Epithelial cell of proximal tubule (primary cell): ENCODE data around the gene TPGS1. TPM values are rescaled to one million over a fixed set of nuclear protein-coding genes. Genes with fewer than 3 reads are reported as not detected.

ENCODE experiments used
- DNase-seq: peaks from one replicate; pipeline ENCODE4 v3.0.0-alpha.2; 2011; ENCODE audit warnings: low read depth
- H3K4me3 ChIP-seq: 2 replicates; pipeline ENCODE4 v1.5.1; 2011; ENCODE audit warnings: low read depth, mild to moderate bottlenecking, low read length
- total RNA-seq: library from RNA; depleted of rRNA; stranded (reverse); fragments of >200 nt; gene quantifications from 2 replicates; pipeline ENCODE4 v1.2.3, GENCODE V29; 2015
- TF ChIP-seq, protein P1 (sequence below): conservative IDR thresholded peaks from 2 replicates; pipeline ENCODE4 v1.5.1; 2012; ENCODE audit warnings: low read depth, mild to moderate bottlenecking, low read length

TPGS1 gene
- 56.4 and 78.1 TPM in 2 replicates for total RNA-seq

- TF ChIP-seq, protein P1, sequence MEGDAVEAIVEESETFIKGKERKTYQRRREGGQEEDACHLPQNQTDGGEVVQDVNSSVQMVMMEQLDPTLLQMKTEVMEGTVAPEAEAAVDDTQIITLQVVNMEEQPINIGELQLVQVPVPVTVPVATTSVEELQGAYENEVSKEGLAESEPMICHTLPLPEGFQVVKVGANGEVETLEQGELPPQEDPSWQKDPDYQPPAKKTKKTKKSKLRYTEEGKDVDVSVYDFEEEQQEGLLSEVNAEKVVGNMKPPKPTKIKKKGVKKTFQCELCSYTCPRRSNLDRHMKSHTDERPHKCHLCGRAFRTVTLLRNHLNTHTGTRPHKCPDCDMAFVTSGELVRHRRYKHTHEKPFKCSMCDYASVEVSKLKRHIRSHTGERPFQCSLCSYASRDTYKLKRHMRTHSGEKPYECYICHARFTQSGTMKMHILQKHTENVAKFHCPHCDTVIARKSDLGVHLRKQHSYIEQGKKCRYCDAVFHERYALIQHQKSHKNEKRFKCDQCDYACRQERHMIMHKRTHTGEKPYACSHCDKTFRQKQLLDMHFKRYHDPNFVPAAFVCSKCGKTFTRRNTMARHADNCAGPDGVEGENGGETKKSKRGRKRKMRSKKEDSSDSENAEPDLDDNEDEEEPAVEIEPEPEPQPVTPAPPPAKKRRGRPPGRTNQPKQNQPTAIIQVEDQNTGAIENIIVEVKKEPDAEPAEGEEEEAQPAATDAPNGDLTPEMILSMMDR: no peak
- peak within 1 kb of the TSS; percentile 95 for H3K4me3 ChIP-seq
- peak; percentile 99 for DNase-seq
Observed at GRCh38 chr19:507286-508203, at the start of gene TPGS1. Gene TPGS1 (plus strand): TSS chr19:507497. CDS start chr19:507507, 10 bp downstream.

DNA sequence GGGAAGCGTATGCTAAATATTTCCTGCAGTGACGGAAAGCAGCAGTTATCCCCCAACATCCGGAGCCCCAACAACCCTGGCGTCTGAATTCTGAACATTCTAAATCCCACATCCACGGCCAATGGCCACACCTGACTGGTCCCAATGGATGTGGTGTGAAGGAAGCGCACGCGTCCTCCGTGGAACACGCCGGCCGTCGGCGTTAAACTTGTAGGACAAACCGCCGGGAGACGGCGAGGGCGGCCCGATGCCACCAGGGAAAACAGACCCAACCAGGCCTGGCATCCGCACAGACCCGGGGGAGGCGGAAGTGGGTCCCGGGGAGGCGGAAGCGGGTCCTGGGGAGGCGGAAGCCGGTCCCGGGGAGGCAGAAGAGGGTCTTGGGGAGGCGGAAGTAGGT is 49.7 kb upstream of the TPGS1 start:
- TF ChIP-seq, protein P1: no peak
- no peak overlapping the region for H3K4me3 ChIP-seq
- no peak for DNase-seq

DNA sequence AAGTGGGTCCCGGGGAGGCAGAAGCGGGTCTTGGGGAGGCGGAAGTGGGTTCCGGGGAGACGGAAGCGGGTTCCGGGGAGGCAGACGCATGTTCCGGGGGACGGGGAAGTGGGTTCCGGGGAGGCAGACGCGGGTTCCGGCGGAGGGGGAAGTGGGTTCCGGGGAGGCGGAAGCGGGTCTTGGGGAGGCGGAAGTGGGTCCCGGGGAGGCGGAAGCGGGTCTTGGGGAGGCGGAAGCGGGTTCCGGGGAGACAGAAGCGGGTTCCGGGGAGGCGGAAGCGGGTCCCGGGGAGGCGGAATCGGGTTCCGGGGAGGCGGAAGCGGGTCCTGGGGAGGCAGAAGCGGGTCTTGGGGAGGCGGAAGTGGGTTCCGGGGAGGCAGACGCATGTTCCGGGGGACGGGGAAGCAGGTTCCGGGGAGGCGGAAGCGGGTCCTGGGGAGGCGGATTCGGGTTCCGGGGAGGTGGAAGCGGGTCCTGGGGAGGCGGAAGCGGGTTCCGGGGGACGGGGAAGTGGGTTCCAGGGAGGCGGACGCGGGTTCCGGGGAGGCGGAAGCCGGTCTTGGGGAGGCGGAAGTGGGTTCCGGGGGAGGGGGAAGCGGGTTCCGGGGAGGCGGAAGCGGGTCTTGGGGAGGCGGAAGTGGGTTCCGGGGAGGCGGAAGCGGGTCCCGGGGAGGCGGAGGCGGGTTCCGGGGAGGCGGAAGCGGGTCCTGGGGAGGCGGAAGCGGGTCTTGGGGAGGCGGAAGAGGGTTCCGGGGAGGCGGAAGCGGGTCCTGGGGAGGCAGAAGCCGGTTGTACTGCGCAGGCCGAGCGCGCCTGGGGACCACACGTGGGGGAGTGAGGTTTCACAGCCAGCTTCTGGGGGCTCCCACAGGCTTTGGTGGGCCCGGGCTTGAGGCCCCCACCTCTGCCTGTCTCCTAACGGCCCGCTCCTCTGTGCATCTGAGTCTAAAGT is 48.9 kb upstream of the TPGS1 start:
- TF ChIP-seq, protein P1: no peak
- no peak overlapping the region for H3K4me3 ChIP-seq
- no peak for DNase-seq

- no peak for DNase-seq
Observed at GRCh38 chr19:459724-460511, 47.4 kb upstream of the TPGS1 start.

DNA sequence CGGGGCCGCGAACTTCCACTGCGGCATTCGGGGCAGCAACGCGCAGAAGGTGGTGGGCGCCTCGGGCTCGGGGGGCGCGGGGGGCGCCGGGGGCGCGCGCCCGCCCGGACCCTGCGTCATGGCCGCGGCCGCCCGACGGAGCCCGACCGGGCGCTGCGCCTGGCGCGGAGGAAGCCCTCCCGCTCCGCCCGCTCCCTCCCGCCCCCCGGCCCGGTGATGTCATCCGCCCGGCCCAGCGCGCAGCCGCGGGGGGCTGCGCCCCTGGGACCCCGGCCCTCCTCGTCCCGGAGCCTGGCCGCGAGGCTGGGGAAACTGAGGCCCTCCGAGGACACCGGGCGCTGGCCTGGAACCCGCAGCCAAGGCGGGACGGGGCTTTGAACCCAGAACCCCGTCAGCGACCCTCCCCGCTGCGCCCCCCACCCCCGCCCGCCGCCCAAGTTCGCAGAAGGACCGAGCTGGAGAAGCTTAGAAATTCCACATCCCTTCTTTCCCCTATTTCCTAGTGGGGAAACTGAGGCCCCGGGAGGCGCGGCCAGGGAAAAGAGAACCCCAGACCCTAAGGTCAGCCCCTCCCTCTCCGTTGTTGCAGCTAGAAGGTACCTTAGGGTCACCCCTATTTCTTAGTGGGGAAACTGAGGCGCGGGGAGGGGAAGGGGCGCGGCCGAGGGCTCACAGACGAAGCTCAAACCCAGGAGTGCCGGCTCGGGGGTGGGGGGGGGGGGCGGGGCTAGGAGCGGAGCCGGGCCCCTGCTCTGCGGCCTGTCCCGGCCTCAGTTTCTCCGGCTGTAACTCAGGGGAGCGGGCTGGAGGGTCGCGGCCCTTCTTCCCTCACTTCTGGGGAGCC is 46.2 kb upstream of the TPGS1 start, which contains the start of gene SHC2:
Gene SHC2, minus strand, starts transcription at position 157 of the 844 bp plus-strand sequence. Its CDS starts 37 bp downstream, at position 120.
- TF ChIP-seq, protein P1: no peak
- H3K4me3 ChIP-seq: peak within 1 kb of the TSS; percentile 57
- DNase-seq: no peak

More at GRCh38 chr19:459724-460511, 47.4 kb upstream of the TPGS1 start:
- peak overlapping the region; percentile 57 for H3K4me3 ChIP-seq
- TF ChIP-seq, protein P1: no peak
